ENCODE results near the gene ZNF776. TPM values are rescaled to one million over a fixed set of nuclear protein-coding genes. Genes with fewer than 3 reads are reported as not detected.
A peak's percentile ranks its signal among the peaks of the same experiment; 100 is the strongest.

The ZNF776 gene
- polyA plus RNA-seq, 1 experiment, result 9.7 TPM

- Histone ChIP-seq H3K27me3 (ENCODE audit: control insufficient read depth, insufficient read depth, low read length) (no peaks in the 10 kb centered on the region), H3K9me3 (ENCODE audit: control insufficient read depth, insufficient read depth, low read length) (no peaks in the 10 kb centered on the region), H3K27ac (ENCODE audit: low read depth, low read length) (peak overlapping the region; percentile 39), H3K4me3 (ENCODE audit: low read depth, low read length) (no peak overlapping the region)
- TF ChIP-seq CTCF (IDR thresholded peaks at IDR 0.05; ENCODE audit: low read depth, low read length), result no peak
- ChIA-PET CTCF (no interaction called here), POLR2A (interaction anchor here (1.1 kb wide), 1 partner anchor 75 kb away, joined by 8 read pairs; the partner anchor contains the start of gene ZNF671)
- DNase-seq (ENCODE audit: low read depth, low spot score), result no peak
Measured at GRCh38 chr19:57802269-57802668, 55.7 kb downstream of the ZNF776 start.

- no peak for TF ChIP-seq CTCF (IDR thresholded peaks at IDR 0.05; ENCODE audit: low read depth, low read length)
- POLR2A ChIA-PET, result interaction anchor here (1.4 kb wide), 1 partner anchor 16 kb away, joined by 6 read pairs; no protein-coding TSS in a partner anchor
- CTCF ChIA-PET, result no interaction called here
- Histone ChIP-seq H3K9me3 (ENCODE audit: control insufficient read depth, insufficient read depth, low read length) (no peaks in the 10 kb centered on the region), H3K27me3 (ENCODE audit: control insufficient read depth, insufficient read depth, low read length) (no peaks in the 10 kb centered on the region), H3K4me3 (ENCODE audit: low read depth, low read length) (peak overlapping the region; percentile 80), H3K27ac (ENCODE audit: low read depth, low read length) (peak overlapping the region; percentile 97)
- DNase-seq (ENCODE audit: low read depth, low spot score), result no peak
Measured at GRCh38 chr19:57803265-57803593, 56.6 kb downstream of the ZNF776 start.

- peak overlapping the region; percentile 97 for H3K27ac ChIP-seq (ENCODE audit: low read depth, low read length)
- ChIA-PET CTCF (interaction anchor here (0.5 kb wide), 1 partner anchor 93 kb away, joined by 3 read pairs; no protein-coding TSS in a partner anchor), POLR2A (interaction anchor here (0.6 to 1.4 kb wide), 3 partner anchors 15 to 277 kb away, joined by 3 to 6 read pairs (median 3); partner anchors contain the start of gene ZNF549)
- TF ChIP-seq CTCF (IDR thresholded peaks at IDR 0.05; ENCODE audit: low read depth, low read length), result no peak
- peak; percentile 48 for DNase-seq (ENCODE audit: low read depth, low spot score)
- H3K4me3 ChIP-seq (ENCODE audit: low read depth, low read length), result peak overlapping the region; percentile 80
- H3K27me3 ChIP-seq (ENCODE audit: control insufficient read depth, insufficient read depth, low read length), result no peaks in the 10 kb centered on the region
- no peaks in the 10 kb centered on the region for H3K9me3 ChIP-seq (ENCODE audit: control insufficient read depth, insufficient read depth, low read length)
Measured at GRCh38 chr19:57803594-57804325, 57.1 kb downstream of the ZNF776 start.

- ChIA-PET POLR2A (no interaction called here), CTCF (no interaction called here)
- Histone ChIP-seq H3K27ac (ENCODE audit: low read depth, low read length) (no peak overlapping the region), H3K4me3 (ENCODE audit: low read depth, low read length) (no peak overlapping the region), H3K9me3 (ENCODE audit: control insufficient read depth, insufficient read depth, low read length) (no peaks in the 10 kb centered on the region), H3K27me3 (ENCODE audit: control insufficient read depth, insufficient read depth, low read length) (no peaks in the 10 kb centered on the region)
- no peak for TF ChIP-seq CTCF (IDR thresholded peaks at IDR 0.05; ENCODE audit: low read depth, low read length)
- no peak for DNase-seq (ENCODE audit: low read depth, low spot score)
Measured at GRCh38 chr19:57807541-57807940, 60.9 kb downstream of the ZNF776 start.

Other genes with a start within 250 kb of the ZNF776 start
- gene ZNF773, start 246.9 kb upstream of the ZNF776 start, polyA plus RNA-seq (2011; rRNA removed), result 9.2 and 11.0 TPM in 2 replicates
- 5.0 and 5.8 TPM in 2 replicates for gene ZNF549, start 219.5 kb upstream of the ZNF776 start, polyA plus RNA-seq (2011; rRNA removed)
- 6.8 and 8.2 TPM in 2 replicates for gene ZNF550, start 187.0 kb upstream of the ZNF776 start, polyA plus RNA-seq (2011; rRNA removed)
- 4.4 and 4.8 TPM in 2 replicates for gene ZNF416, start 167.9 kb upstream of the ZNF776 start, polyA plus RNA-seq (2011; rRNA removed)
- 4.3 and 4.5 TPM in 2 replicates for gene ZIK1, start 162.7 kb upstream of the ZNF776 start, polyA plus RNA-seq (2011; rRNA removed)
- 1.3 and 1.5 TPM in 2 replicates for gene ZNF530, start 146.9 kb upstream of the ZNF776 start, polyA plus RNA-seq (2011; rRNA removed)
- 10.7 and 10.9 TPM in 2 replicates for gene ZNF134, start 132.6 kb upstream of the ZNF776 start, polyA plus RNA-seq (2011; rRNA removed)
- 12.0 and 14.4 TPM in 2 replicates for gene ZNF211, start 113.6 kb upstream of the ZNF776 start, polyA plus RNA-seq (2011; rRNA removed)
- not detected in 2 replicates for gene ZSCAN4, start 77.9 kb upstream of the ZNF776 start, polyA plus RNA-seq (2011; rRNA removed)
- 3.7 TPM in 2 replicates for gene ZNF551, start 64.8 kb upstream of the ZNF776 start, polyA plus RNA-seq (2011; rRNA removed)
- 7.7 and 8.1 TPM in 2 replicates for gene ZNF154, start 37.6 kb upstream of the ZNF776 start, polyA plus RNA-seq (2011; rRNA removed)
- 7.2 and 7.8 TPM in 2 replicates for gene ZNF671, start 19.2 kb upstream of the ZNF776 start, polyA plus RNA-seq (2011; rRNA removed)
- gene ZNF586, start 22.9 kb downstream of the ZNF776 start, polyA plus RNA-seq (2011; rRNA removed), result 7.5 and 9.8 TPM in 2 replicates
- 2.8 and 2.9 TPM in 2 replicates for gene ZNF552, start 68.1 kb downstream of the ZNF776 start, polyA plus RNA-seq (2011; rRNA removed)
- 5.7 TPM in 2 replicates for gene ZNF587B, start 83.5 kb downstream of the ZNF776 start, polyA plus RNA-seq (2011; rRNA removed)
- gene ZNF587, start 103.0 kb downstream of the ZNF776 start, polyA plus RNA-seq (2011; rRNA removed), result 15.7 and 18.3 TPM in 2 replicates
- gene ZNF814, start 142.2 kb downstream of the ZNF776 start, polyA plus RNA-seq (2011; rRNA removed), result 5.4 and 5.6 TPM in 2 replicates
- 6.2 and 8.4 TPM in 2 replicates for gene ZNF417, start 169.8 kb downstream of the ZNF776 start, polyA plus RNA-seq (2011; rRNA removed)
- 2.7 and 3.1 TPM in 2 replicates for gene ZNF418, start 188.6 kb downstream of the ZNF776 start, polyA plus RNA-seq (2011; rRNA removed)
- gene ZNF256, start 200.9 kb downstream of the ZNF776 start, polyA plus RNA-seq (2011; rRNA removed), result 3.6 and 4.6 TPM in 2 replicates
- 0.10 and 0.27 TPM in 2 replicates for gene C19orf18, start 227.7 kb downstream of the ZNF776 start, polyA plus RNA-seq (2011; rRNA removed)